GM19372 (cell line): ENCODE results near the gene SPAG17.
A peak's percentile ranks its signal among the peaks of the same experiment; 100 is the strongest.

Source experiments
- ATAC-seq: cut with Tn5 transposase; IDR thresholded peaks from one replicate; pipeline ENCODE4 v1.9.1; 2021; ENCODE audit warnings: mild to moderate bottlenecking, low read depth, moderate library complexity; ENCODE audit not compliant: unreplicated experiment

SPAG17 gene

DNA sequence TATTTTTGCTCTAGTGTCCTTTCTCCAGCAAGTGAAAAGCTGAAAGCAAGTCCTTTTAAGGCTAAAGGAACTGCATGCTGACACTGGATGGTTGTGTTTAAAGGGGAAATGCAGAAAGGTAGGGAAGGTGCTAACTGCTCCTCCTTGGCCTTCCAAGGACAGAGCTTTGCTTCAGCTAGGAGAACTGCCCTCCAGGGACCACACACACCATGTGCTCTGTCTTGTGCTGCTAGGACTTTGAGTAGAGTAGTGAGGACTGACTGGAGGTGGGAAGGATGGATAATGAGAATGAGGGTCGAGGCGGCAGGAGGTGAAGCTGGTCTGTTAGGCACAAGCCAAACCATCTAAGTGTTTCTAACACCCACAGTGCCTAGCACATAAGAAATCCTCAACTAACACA lies 177.6 kb downstream of the SPAG17 start:
- ATAC-seq: no peak

DNA sequence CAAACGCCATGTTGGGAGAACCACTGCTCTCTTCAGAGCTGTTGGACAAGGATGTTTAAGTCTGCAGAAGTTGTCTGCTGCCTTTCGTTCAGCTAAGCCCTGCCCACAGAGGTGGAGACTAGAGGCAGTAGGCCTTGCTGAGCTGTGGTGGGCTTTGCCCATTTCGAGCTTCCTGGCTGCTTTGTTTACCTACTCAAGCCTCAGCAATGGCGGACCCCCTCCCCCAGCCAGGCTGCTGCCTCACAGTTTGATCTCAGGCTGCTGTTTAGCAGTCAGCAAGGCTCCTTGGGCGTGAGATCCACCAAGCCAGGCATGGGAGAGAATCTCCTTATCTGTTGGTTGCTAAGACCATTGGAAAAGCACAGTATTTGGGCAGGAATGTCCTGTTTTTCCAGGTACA lies 180.7 kb downstream of the SPAG17 start:
- ATAC-seq: no peak

DNA sequence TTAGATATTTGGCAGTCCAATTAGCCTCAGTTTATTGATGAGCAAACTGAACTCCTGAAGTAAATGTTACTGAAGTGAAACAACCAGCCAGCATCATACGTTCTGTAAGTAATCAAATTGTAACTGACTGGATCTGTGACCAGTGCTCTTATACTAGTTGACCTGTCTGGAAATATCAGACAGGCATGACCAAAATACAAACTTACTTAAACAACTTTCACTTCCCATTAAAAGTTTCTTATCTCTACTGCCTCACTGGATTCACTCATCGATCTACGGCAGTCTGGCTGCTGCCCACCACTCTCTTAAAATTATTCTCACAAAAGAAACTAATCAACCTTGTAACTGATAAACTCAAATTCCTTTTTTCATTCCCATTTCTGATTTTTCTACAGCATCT lies 199.1 kb downstream of the SPAG17 start:
- no peak for ATAC-seq

DNA sequence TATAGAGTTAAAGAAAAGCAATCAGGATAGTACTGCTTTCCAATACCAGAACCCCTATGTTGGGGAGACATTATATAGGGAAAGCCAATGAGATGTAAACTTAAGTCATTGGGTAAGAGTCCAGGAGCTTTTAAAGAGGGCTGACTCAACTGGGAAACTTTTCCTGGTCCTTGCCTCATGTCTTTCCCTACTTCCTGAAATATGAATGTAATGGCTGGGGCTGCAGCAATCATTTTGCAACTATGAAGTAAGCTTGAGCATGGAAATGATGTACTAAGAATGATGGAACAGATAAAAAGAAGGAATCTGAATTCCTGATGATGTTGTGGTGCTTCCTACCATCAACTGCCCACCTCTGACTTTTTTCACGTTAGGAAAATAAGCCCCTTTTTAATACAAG lies 199.8 kb downstream of the SPAG17 start:
- no peak for ATAC-seq

DNA sequence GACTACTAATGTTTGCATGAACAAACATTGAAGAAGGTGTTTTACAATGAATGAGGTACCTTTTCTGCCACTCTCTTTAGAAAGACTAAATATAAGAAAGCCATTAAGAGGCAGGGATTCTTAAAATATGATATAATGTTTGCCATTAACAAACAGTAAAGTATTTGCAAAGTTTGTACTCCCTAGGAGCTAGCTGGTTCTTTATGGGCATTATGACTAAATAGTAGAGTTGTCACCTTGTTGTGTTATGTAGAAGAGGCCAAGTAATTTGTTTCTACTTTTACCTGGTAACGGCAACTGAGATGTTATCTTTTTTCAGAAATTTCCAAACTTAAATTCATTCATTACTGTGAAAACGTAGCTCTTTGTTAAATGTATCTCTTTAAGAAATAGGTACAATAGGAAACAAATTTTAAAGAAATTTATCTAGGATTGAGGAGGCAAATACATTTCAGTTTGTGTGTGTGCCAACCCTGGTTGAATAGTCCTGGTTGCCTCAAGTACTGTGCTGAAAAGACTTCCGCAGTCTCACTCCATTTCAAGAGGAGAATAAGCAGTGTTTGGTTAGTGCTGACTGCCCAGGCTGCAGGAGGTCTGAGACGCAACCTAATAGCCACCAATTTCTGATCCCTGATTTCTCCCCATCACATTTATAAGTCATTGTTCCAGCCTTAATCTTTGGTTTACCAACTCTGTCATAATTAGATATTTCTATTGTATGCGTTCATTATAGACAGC lies 203.4 kb downstream of the SPAG17 start:
- ATAC-seq: no peak

DNA sequence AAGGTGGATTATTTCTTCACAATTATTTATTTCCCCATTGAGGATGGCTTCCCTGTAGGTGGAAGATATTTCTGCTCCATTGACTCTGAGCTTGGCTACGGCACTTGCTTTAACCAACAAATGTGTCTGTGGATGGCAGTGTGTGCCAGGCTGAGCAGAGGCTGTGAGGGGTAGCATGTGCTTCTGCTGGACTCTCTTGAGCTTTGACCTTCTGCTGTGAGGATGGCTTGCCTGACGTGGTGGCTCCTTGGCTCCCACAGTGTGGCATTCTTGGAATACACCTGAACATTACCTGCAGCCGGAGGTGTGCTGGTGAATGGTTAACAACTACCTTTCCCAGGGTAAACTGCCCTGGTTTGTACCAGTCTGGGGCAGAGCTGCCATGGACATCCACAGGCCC lies 208.6 kb downstream of the SPAG17 start:
- no peak for ATAC-seq

DNA sequence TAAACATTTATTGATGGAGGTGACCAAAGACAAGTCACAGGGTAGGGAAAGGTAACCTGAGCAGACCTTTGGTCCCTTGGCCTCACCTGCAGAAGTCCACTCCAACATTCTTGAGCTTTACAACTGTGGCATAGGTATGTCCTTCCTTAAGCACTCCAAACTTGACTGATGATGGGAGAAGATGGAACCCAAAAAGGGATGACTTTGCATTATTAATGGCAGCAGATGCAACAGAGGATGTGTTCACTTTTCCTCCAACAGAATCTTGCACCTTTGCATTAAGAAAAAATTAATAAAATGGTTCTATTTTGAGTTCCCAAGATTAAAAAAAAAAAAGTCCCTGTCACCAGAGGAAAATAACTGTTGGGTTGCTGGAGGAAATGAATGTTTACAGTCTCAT lies 213.3 kb downstream of the SPAG17 start:
- ATAC-seq: no peak

DNA sequence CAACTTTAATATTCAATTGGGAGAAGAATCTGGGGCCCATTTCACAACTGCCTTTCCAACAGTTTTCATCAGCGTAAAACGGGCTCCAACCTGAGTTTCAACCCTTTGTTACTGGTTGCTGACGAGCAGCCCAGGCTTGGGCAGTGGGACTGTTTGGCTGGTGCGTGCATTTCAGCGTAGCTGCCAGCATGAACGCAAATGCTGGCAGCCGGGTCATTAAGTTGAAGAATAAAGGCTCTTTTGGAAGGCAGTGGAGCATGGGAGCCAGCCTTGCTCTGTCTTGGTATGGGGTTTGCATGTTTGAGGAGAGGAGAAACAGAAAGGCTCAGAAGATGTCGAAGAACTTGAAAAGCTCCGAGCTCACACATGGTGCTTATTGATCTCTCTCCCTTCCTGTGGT lies 214.8 kb downstream of the SPAG17 start:
- ATAC-seq: no peak

DNA sequence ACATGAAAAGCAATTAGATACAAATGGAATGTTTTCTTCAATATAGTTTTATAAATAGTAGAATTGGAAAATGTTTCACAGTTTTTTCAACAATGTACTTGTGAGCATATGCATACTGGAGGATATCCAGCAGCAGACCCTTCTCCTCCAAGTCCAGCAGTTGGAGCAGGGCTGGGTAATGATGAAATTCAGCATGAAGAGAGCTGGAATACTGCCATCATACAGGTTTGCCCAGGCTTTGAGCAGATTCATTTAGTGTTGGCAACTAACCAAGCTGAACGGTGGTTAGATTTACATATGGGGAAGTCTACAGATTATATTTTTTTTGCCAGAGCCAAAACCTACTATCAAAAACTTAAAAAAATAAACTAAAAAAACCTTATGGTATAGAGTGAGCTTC lies 217.1 kb downstream of the SPAG17 start:
- ATAC-seq: no peak

DNA sequence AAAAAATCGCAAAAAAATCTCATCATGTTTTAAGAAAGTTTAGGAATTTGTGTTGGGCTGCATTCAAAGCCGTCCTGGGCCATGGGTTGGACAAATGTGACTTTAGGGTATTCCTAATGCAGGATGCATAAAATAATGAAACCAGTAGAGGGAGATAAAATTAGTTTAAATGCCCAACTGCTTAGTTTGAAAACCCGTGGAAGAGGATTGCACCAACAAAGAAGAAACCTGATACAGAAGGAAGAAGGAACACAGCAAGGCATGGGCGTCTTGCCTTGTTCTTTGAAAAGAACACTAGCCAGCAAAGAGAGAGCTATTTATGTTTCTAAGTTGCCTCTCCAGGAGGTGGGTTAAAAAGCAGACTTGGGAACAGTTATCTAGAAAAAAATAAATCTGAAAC lies 217.6 kb downstream of the SPAG17 start:
- no peak for ATAC-seq

DNA sequence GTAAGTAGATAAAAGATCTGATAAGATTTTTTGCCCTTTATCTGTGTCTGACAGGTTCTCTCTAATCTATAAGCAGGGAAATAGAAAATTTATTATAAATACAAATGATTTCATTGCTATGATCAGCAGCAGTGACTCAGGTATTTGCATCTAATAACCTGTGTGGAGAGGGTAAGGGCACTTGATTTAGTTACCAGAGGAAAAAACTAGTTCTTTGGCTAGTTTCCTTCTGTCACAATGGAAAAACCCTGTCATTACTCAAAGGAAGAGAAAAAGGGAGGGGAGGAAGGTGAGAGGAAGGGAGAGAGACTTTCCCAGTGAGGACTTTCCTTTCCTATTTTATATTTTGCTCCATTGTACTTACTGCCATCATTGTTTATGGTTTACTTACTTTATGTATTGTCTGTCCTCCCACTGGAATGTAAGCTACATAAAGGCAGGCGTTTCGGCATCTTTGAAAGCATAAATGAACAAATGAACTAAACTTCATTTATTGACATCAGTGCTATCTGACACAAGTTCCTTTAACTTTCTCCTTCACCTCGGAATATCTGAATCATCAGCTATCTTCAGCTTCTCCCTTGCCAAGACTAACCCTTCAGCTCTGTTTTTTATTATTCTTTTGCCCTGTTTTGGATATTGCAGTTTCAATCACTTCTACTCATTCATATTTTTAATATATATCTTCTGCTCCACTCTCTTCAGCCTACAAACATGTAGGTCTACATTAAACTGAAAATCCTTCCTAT lies 220.6 kb downstream of the SPAG17 start:
- no peak for ATAC-seq

DNA sequence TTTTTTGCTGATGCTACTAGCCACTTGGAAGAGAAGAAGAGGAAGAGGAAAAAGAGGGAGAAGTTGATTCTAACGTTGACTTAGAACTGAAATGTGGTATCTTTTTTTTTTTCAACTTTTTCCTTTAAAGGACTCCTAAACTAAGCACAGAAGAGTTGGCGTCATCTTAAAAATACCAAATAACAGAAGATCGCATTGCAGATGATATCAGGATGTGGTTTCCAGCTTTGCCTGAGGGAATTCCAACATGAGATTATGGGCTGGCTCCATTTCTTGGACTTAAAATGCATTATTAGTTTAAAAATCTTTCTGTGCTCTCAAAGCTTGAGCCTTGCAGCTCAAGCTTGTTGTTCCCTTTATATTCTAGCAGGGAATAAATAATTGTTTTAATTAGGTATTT lies 225.7 kb downstream of the SPAG17 start:
- no peak for ATAC-seq

DNA sequence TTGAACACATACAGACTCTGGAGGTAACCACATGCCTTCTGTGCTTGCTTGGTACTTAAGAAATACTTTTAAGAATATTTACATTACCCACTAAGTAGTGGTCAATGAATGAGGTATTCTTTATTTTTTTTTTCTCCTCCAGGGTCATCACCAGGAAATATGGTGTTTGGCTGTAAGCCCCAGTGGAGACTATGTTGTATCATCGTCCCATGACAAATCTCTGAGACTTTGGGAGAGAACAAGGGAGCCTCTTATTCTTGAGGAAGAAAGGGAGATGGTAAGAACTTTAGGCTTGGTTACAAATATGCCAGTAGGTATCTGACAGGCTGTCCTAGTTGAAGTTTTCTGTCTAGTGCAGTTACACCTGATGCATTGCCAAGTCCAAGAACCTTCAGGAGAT lies 232.6 kb downstream of the SPAG17 start:
- ATAC-seq: no peak

DNA sequence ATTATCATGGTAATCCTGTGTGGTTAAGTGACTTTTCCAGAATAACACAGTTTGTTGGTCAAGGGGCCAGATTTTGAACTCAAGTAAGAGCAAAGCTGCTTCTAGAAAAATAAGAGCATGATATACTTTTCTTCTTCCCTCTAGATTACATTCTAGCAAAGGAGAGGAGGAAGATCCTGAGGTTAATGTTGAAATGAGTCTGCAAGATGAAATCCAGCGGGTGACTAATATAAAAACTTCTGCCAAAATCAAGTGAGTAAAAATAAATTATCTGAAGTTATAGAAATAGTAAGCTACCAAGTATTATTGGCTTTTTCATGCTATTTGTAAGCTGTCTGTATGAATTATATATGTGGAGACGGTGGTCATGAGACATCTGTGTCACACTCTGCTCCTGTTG lies 242.7 kb downstream of the SPAG17 start:
- no peak for ATAC-seq

DNA sequence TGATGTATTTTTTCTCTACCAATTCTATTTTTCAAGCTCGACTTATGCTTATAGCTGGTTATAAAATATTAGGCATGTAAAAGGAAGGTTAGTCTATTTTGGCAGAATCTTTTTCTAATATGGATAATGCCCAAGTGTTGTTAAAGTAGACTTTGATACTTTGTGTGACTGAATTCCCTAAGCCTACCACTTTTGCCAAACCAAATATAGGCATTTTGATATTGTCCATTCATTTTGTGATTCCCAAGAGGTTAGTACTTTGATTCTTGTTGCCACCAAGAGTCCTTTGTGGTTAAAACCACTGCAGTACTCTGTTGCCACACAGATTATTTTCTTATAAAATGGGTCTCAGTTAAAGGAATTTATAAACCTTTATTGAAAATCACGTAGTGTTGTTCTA lies 251.3 kb downstream of the SPAG17 start:
- ATAC-seq: no peak

DNA sequence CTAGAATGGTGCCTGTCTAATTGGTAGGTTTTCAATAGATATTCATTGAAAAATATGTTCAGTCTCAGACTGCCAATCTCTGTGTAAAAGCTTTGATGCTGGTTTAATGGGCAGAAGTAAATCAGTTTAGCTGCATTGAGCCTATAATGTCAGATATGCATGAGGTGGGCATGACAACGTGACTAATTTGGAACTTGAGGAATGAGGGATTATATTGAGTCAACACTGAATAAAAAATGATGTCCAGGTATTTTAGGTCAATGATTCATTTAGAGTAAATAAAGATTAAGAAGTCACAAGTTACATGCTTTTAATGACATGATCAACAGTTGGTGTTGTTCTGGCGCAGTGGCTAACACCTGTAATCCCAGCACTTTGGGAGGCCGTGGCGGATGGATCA lies 252.5 kb downstream of the SPAG17 start:
- ATAC-seq: no peak

DNA sequence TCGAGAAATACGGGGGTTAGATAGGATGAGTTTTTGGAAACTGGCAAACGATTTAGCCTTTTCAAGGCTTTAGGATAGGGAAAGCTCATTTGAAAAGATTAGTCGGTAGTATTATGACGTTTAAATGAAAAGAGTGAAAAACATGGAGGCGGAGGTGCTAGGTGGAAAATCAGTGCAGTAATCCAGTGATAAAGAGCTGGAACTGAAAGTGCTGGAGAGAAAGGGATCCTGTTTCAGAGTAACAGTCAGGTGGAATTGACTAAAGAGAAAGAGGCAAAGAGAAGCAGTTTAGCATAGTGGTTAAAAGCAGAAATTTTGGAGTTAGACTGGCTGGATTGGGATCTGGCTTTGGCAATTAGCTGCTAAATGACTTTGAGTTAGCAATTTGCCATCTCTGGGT lies 254.5 kb downstream of the SPAG17 start:
- ATAC-seq: no peak

DNA sequence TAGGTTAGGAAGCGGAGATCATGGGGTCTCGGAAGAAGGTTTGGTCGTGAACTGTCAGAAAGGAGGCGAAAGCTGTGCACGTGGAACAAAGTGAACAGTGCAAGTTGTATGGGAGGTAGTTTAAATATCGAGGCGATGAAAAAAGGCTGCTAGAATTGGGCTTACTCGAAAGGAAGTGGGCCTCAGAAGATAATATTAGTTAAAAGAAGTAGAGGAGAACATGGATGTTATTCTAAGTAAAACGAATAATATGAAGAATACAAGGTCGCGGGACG lies 254.9 kb downstream of the SPAG17 start:
- no peak for ATAC-seq

DNA sequence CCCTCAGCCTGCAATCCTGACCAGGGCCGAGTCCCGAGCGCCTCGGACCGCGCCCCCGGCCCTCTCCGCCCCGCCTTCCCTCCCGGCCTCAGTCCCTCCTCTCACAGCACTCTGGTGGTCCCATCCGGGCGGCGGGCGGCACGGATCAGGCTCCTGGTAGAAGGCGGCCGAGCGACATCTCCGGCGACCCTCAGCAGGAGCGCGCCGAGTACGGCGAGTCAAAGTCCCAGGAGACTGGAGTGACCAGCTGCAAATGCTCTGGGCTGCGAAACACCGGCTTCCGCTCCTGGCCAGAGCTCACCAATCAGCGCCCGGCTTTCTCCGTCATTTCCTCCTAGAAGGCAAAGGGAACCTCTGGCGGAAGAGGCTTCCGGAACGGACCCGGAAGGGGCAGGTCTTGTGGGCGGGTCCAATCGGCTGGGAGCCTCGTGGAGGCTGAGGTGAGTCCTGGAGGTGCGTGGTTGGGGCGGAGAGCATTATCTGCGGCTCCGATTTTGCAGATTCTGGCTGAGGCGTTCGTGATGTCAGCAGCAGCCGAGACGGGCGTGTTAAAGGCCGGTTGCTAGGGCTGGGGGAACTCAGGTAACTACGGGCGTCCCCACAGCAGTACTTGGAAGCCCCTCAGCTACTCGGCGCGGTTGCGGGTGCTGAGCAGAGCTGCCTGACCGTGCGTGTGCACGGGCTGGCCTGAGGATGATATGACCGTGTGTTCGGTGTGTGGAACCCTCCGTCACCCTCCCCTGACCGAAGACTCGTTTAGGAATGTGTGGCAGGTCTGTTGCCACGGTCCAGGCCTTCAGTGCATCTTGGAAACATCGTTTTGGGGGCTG lies 255.5 kb downstream of the SPAG17 start, which contains the start of the genes GDAP2 and WDR3:
Gene GDAP2, minus strand, starts transcription at position 279 of the 830 bp plus-strand sequence. CDS start 9,264 bp downstream, outside the sequence.
Gene WDR3, plus strand, starts transcription at position 397 of the 830 bp plus-strand sequence. CDS start 3,581 bp downstream, outside the sequence.
- peak; percentile 93 for ATAC-seq

DNA sequence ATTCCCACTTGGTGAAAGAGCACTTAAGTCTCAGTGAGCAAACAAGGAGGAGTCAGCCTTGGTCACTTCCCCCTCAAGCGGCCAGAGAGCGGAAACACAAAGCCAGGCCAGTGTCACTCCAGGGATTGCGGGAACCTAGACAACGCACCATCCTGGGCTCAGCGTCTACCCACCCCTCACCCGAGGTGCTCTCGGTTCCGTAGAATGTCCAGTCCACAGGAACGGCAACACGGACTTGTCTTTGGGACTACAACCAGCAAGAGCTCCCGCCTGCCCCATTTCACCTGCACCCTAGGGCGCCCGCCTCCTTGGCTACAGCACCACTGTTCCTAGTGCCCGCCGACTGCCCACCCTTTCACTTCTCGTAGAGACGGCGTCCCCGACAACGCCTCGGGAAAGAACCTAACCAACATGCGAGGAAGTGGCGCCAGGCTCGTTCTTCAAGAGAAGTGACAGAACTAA lies 256.1 kb downstream of the SPAG17 start:
- peak; percentile 36 for ATAC-seq

DNA sequence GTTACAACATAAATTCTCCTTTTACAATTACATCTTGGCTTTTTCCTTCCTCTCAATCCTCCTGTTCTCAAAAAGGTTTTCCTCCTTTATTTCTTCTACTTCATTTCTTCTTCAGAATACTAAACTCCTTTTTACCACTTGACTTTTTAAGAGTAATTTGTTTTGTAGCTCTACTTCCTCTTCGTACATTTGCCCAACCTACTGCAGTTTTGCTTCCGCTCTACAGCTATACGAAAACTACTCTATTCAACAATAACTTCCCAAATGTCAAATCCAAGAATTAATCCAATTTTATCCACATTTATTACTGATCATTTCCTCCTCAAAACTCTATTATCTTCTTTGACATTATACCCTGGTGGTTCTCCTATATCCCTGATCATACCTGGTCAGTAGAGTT lies 259.0 kb downstream of the SPAG17 start:
- no peak for ATAC-seq
